Loucy (cell line): ENCODE results near the gene RNF181.

Source experiments
- H2AFZ ChIP-seq: fragments of 200-600 bp; sonication (generic); 2 replicates; pipeline ENCODE4 v1.6.0; 2016; ENCODE audit warnings: antibody characterized with exemption, mild to moderate bottlenecking, low read length, moderate library complexity
- H3F3A ChIP-seq: fragments of 200-600 bp; 2 replicates; pipeline ENCODE4 v1.6.0; 2016; ENCODE audit warnings: antibody characterized with exemption, low read depth, mild to moderate bottlenecking
- H3K27me3 ChIP-seq: fragments of 200-600 bp; sonication (generic); 2 replicates; pipeline ENCODE4 v1.6.1; 2014; ENCODE audit warnings: low read length, mild to moderate bottlenecking; ENCODE audit not compliant: insufficient read depth, poor library complexity, severe bottlenecking
- H3K36me3 ChIP-seq: fragments of 200-600 bp; sonication (generic); 2 replicates; pipeline ENCODE4 v1.6.1; 2016; ENCODE audit warnings: low read length; ENCODE audit not compliant: insufficient read depth
- H3K4me1 ChIP-seq: fragments of 200-600 bp; sonication (generic); 2 replicates; pipeline ENCODE4 v1.5.1; 2014; ENCODE audit warnings: low read length, mild to moderate bottlenecking; ENCODE audit not compliant: insufficient read depth, poor library complexity, severe bottlenecking
- H3K4me2 ChIP-seq: fragments of 200-600 bp; sonication (generic); 2 replicates; pipeline ENCODE4 v1.6.0; 2014; ENCODE audit warnings: antibody characterized with exemption, low read length, low read depth, mild to moderate bottlenecking; ENCODE audit not compliant: poor library complexity, severe bottlenecking
- H3K4me3 ChIP-seq: fragments of 200-600 bp; sonication (generic); 2 replicates; pipeline ENCODE4 v1.5.1; 2014; ENCODE audit warnings: low read length, mild to moderate bottlenecking, mixed read lengths; ENCODE audit not compliant: poor library complexity, severe bottlenecking
- H3K79me2 ChIP-seq: fragments of 200-600 bp; sonication (generic); 2 replicates; pipeline ENCODE4 v1.6.1; 2014; ENCODE audit warnings: low read length; ENCODE audit not compliant: insufficient read depth
- H3K9ac ChIP-seq: fragments of 200-600 bp; sonication (generic); 2 replicates; pipeline ENCODE4 v1.6.0; 2014; ENCODE audit warnings: mild to moderate bottlenecking, low read depth, low read length, moderate library complexity; ENCODE audit not compliant: poor library complexity, severe bottlenecking
- H3K9me2 ChIP-seq: fragments of 200-600 bp; sonication (generic); replicated peaks from 2 replicates; pipeline ENCODE4 v1.6.1; 2016; ENCODE audit warnings: low read depth, low read length, mixed read lengths
- H3K9me3 ChIP-seq: fragments of 200-600 bp; sonication (generic); 2 replicates; pipeline ENCODE4 v1.6.1; 2014; ENCODE audit warnings: mild to moderate bottlenecking, antibody characterized with exemption, low read length, low read depth; ENCODE audit not compliant: insufficient read depth
- H4K20me1 ChIP-seq: fragments of 200-600 bp; sonication (generic); 2 replicates; pipeline ENCODE4 v1.6.0; 2014; ENCODE audit warnings: antibody characterized with exemption, low read length, mild to moderate bottlenecking; ENCODE audit not compliant: insufficient read depth, poor library complexity, severe bottlenecking
- EZH2phosphoT487 ChIP-seq: fragments of 200-600 bp; IDR thresholded peaks from 2 replicates; pipeline ENCODE4 v1.6.1; 2018; ENCODE audit warnings: antibody characterized with exemption, mild to moderate bottlenecking, moderate library complexity, borderline replicate concordance
- TF ChIP-seq, protein P1 (sequence below): fragments of 200-600 bp; sonication (generic); conservative IDR thresholded peaks from 2 replicates; pipeline ENCODE4 v1.5.1; 2014; ENCODE audit warnings: mild to moderate bottlenecking, antibody characterized with exemption, low read length

The RNF181 gene

DNA sequence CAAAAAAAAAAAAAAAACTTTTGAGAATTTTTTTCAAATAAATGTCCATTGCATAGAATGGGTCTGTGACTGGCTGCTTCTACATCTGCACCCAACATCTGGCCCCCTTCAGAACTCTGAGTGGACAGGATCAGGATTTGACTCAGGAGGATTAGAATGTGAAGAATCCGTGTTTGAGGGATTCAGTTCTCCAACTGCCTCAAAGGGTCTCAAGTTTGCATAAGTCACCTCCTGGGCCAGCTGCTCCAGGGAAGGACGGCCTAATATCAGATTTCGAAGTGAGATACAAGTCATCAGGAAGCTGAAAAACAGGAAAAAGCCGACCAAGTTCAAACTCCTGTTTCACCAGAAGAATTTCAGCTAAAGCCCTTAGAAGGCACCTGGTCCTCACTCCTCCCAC lies 45.7 kb upstream of the RNF181 start:
- H3K9ac ChIP-seq: no peak overlapping the region
- peaks cover under 1% of the 10 kb centered on the region; the same call in 1 of the 2 replicates for H3K79me2 ChIP-seq
- H3K9me3 ChIP-seq: no peaks in the 10 kb centered on the region
- peaks cover 20% of the 10 kb centered on the region for H4K20me1 ChIP-seq
- no peak overlapping the region for H3K4me3 ChIP-seq
- no peak overlapping the region for H3K4me2 ChIP-seq
- H3K9me2 ChIP-seq: no peaks in the 10 kb centered on the region
- H3K4me1 ChIP-seq: no peaks in the 10 kb centered on the region
- H3K27me3 ChIP-seq: no peaks in the 10 kb centered on the region
- H2AFZ ChIP-seq: no peak overlapping the region
- H3K36me3 ChIP-seq: peaks cover 67% of the 10 kb centered on the region
- H3F3A ChIP-seq: peaks cover 32% of the 10 kb centered on the region
- no peak for TF ChIP-seq EZH2phosphoT487
- TF ChIP-seq, protein P1, sequence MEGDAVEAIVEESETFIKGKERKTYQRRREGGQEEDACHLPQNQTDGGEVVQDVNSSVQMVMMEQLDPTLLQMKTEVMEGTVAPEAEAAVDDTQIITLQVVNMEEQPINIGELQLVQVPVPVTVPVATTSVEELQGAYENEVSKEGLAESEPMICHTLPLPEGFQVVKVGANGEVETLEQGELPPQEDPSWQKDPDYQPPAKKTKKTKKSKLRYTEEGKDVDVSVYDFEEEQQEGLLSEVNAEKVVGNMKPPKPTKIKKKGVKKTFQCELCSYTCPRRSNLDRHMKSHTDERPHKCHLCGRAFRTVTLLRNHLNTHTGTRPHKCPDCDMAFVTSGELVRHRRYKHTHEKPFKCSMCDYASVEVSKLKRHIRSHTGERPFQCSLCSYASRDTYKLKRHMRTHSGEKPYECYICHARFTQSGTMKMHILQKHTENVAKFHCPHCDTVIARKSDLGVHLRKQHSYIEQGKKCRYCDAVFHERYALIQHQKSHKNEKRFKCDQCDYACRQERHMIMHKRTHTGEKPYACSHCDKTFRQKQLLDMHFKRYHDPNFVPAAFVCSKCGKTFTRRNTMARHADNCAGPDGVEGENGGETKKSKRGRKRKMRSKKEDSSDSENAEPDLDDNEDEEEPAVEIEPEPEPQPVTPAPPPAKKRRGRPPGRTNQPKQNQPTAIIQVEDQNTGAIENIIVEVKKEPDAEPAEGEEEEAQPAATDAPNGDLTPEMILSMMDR: no peak

DNA sequence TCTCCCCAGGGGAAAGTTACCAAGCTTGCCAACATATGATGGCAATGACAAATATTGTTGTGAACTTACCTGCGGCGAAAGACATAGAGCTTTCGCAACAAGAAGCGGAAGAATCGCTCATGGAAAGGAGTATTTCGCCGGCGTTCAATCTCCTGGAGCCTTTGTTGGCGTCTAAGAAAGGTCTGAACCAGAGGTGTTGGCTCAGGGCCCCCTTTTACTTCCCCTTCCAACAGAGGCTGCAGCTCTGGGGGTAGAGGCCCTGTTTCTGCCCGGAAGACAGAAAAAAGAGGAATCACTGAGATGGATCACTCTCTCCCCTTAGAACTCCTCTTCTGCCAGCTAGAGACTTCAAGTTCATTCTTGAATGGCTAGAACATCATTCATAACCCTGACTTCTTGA lies 45.1 kb upstream of the RNF181 start:
- no peak overlapping the region for H3K9ac ChIP-seq
- no peak for TF ChIP-seq EZH2phosphoT487
- TF ChIP-seq, protein P1: no peak
- no peak overlapping the region for H3K4me2 ChIP-seq
- H3K9me2 ChIP-seq: no peaks in the 10 kb centered on the region
- peaks cover 26% of the 10 kb centered on the region for H3F3A ChIP-seq
- H3K79me2 ChIP-seq: no peaks in the 10 kb centered on the region; the same call in 1 of the 2 replicates
- H3K27me3 ChIP-seq: no peaks in the 10 kb centered on the region
- no peaks in the 10 kb centered on the region for H3K4me1 ChIP-seq
- H3K4me3 ChIP-seq: no peak overlapping the region
- no peaks in the 10 kb centered on the region for H3K9me3 ChIP-seq
- no peak overlapping the region for H2AFZ ChIP-seq
- peaks cover 13% of the 10 kb centered on the region for H4K20me1 ChIP-seq
- H3K36me3 ChIP-seq: peaks cover 66% of the 10 kb centered on the region

DNA sequence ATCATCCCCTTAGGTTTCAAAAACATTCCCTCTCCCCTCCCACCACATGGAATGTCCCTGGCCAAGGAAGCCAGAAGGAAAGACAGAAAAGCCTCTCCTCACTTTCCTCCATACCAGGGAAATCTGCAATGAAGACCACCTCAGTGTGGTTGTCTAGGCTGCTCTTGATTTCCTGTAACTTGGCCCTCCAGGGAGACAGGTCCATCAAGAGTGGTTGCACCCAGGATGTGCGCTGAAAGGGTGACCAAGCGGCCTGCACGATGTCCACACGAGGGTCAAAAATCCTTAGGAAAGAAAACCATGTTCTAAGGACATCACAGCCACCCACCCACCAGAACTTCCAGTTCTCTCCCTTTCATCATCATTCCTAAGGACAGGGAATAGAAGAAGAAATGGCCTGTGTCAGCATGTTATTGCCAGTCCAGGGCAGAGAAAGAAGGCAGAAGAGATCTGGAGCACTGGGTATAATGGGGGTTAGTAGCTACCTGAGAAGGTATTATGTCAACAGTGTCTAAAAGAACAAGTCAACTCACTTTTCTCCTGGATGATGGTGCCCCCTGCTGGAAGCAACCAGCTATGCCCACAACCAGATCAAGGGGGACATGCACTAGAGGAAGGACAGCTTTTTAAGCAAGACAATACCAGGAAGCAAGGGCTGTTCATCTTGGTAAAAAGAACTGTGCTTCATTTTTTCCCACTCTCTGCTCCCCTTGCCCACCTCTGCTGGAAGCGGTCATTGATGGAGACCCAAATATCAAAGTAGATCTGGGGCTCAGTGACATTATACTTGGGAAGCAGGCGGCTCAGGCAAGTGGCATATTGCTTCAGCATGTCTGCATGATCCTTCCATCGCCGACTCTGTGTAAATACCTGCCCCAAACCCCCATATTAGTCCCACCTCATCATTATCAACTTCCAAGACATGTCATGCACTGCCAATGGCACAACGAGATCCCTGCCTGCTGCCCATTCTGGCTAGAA lies 43.6 kb upstream of the RNF181 start:
- TF ChIP-seq, protein P1: peak; percentile 97
- no peak for TF ChIP-seq EZH2phosphoT487
- H3K4me3 ChIP-seq: no peak overlapping the region
- no peak overlapping the region for H3K9ac ChIP-seq
- H2AFZ ChIP-seq: no peak overlapping the region
- H3F3A ChIP-seq: peaks cover 19% of the 10 kb centered on the region
- H3K27me3 ChIP-seq: no peaks in the 10 kb centered on the region
- no peak overlapping the region for H3K4me2 ChIP-seq
- no peaks in the 10 kb centered on the region for H4K20me1 ChIP-seq
- peaks cover 55% of the 10 kb centered on the region; the same call in 1 of the 2 replicates for H3K36me3 ChIP-seq
- H3K79me2 ChIP-seq: peaks cover 7% of the 10 kb centered on the region
- H3K4me1 ChIP-seq: no peaks in the 10 kb centered on the region
- H3K9me3 ChIP-seq: no peaks in the 10 kb centered on the region
- H3K9me2 ChIP-seq: no peaks in the 10 kb centered on the region
